Stomach smooth muscle (tissue), 2 donors: ENCODE data around the gene ELAVL2.

ENCODE experiments used
- H3K27ac ChIP-seq: one replicate; pipeline ENCODE4 v1.7.0; 2013; ENCODE audit warnings: mild to moderate bottlenecking, low read length, inconsistent platforms
- H3K27me3 ChIP-seq, 2 donors: one replicate each; pipeline ENCODE4 v1.7.0; 2013; ENCODE audit warnings: low read length in 2 of 2; ENCODE audit not compliant: insufficient read depth in 2 of 2, control insufficient read depth in 1 of 2
- H3K36me3 ChIP-seq, 2 donors: one replicate each; pipeline ENCODE4 v1.7.0; 2013; ENCODE audit warnings: low read length in 2 of 2; ENCODE audit not compliant: control insufficient read depth in 2 of 2, insufficient read depth in 2 of 2
- H3K4me1 ChIP-seq: one replicate; pipeline ENCODE4 v1.7.0; 2013; ENCODE audit warnings: low read length; ENCODE audit not compliant: control insufficient read depth, insufficient read depth
- H3K4me3 ChIP-seq, 2 donors: one replicate each; pipeline ENCODE4 v1.7.0; 2013; ENCODE audit warnings: low read length in 2 of 2
- H3K9ac ChIP-seq, 2 donors: one replicate each; pipeline ENCODE4 v1.7.0; 2013; ENCODE audit warnings: low read length in 2 of 2, mild to moderate bottlenecking in 1 of 2
- H3K9me3 ChIP-seq, 2 donors: one replicate each; pipeline ENCODE4 v1.7.0; 2013; ENCODE audit warnings: low read length in 2 of 2; ENCODE audit not compliant: control insufficient read depth in 2 of 2
- donor health status: healthy.
- donor health status: Pancreatic carcinoma.

ELAVL2 gene

DNA sequence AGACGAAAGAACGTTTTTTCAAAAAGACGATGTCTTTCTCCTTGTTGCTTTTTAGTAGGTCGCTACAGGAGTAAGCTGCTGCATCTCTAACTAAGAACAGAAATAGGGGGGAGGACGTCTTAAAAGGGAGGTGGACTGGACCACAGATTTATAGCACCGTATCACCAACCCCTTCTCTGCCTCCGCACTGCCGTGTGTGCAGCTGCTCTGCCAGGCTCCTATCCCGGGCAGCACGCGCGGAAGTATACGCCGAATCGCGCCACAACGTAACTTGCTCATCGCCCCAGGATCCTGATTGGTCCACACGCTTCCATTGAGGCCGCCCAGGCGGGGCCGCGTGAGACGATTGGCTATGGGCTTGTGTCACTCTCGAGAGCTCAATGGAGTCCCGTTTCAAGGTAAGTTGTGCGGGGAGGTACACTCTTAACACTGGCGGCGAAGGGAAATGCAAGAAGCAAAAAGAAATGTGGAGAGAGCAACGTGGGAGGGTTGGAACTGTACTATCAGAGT, at the start of gene ELAVL2:
ELAVL2 (minus strand) TSS at position 121 of the 510 bp plus-strand sequence. CDS start 64,006 bp downstream, outside the sequence.
- H3K9me3 ChIP-seq, result no peaks in the 10 kb centered on the region
- H3K4me1 ChIP-seq, result peaks cover 26% of the 10 kb centered on the region
- peaks cover 43 to 81% of the 10 kb centered on the region in 2 donors for H3K27me3 ChIP-seq
- H3K9ac ChIP-seq, result no peak within 1 kb of the TSS
- H3K36me3 ChIP-seq, result no peaks in the 10 kb centered on the region
- H3K27ac ChIP-seq, result no peak within 1 kb of the TSS
- peak within 1 kb of the TSS; percentile 48 to 71 for H3K4me3 ChIP-seq

DNA sequence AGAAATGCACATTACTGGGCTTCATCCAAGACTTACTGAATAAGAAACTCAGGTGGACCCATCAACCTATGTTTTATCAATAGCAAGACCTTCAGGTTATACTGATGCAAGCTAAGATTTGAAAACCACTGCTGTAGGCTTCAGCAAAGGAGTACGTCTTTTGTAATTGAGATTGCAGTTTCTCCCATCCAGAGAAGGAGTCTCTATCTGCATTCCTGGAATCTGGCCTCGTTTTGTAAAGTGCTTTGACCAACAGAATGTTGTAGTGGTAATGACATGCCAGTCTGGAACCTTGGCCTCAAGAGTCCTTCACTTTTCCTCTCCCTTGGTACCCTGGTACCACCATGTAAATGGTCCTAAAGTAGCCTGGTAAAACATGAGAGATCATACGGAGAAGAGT, 32.2 kb upstream of the ELAVL2 start:
- Histone ChIP-seq H3K36me3 (no peaks in the 10 kb centered on the region), H3K27me3 (no peaks in the 10 kb centered on the region), H3K9ac (no peak overlapping the region), H3K4me1 (no peaks in the 10 kb centered on the region), H3K9me3 (no peaks in the 10 kb centered on the region), H3K4me3 (no peak overlapping the region), H3K27ac (no peak overlapping the region)

DNA sequence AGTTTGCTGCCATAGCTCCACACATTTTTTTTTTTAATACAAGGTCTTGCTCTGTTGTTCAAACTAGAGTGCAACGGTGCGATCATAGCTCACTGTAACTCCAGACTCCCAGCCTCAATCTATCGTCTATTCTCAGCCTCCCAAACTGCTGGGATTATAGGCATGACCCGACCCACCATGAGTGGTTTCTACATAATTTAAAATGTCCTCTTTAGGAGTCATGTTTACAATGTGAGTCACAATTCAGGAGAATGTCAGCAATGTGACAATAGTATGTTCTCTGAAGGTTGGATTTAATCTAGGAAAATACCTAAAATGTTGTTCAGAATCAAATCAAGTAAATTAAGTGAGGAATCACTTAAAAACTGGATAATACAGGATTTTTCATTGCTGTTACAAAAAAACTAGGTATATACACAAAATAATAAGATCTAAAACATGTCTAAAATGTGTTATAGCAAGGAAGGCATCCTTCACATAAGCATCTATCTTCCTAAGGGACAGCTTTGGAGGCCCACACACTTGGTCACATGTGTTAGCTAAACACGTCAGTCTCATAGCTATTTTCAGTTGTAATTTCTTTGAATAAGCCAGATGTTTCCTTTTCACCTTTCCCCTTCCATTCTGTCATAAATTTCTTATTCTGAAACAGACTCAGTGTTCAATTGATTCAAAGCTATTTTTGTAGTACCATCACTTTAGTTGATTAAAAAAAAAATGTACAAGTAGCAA, 30.0 kb upstream of the ELAVL2 start:
- H3K4me1 ChIP-seq, result peaks cover 3% of the 10 kb centered on the region
- H3K27me3 ChIP-seq, result peaks cover 5% of the 10 kb centered on the region in 2 donors
- no peaks in the 10 kb centered on the region for H3K9me3 ChIP-seq
- H3K9ac ChIP-seq, result no peak overlapping the region
- no peak overlapping the region for H3K27ac ChIP-seq
- no peak overlapping the region for H3K4me3 ChIP-seq
- no peaks in the 10 kb centered on the region for H3K36me3 ChIP-seq

DNA sequence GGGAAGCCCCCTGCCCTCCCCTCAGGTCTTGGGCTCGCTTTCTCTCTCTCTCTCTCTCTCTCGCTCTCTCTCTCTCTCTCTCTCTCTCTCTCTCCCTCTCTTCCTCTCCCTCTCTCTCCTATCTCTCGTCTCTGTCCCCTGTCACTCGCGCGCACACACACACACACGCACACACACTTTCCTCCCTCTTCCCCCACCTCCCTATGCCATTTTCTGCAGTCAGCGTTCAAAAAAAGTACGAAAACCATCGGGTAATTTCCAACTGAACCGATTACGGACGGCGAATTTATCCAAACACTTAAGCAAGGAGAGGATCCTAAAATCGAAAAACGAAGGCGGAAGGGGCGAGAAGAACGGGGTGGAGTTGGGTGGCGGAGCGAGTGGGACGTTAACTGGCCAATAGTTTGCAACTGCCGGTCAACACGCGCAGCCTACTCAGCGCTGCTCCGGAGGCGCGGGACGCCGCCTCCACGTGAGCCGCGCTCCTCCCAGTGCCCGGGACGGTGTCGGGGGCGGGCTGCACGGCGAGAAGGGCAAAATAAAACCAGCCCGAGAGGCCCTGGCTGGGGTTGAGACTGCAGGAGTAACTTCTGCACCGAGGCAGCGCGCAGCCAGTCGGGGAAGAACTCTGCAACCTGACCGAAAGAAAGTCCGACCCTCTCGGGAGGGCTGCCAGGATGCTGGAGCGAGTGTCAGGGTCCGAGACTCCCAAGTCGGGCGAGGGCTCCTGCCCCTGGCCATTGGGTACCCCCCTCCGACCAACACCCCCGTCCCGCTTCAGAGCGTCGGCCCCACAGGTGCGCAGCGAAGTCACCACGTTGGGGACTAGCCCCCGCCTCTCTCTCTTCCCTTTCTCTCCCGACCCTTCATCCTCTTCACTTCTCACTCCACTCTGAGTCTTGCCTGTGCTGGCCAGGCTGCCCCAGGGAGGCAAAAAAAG, 24.9 kb upstream of the ELAVL2 start:
- H3K27ac ChIP-seq, result no peak overlapping the region
- H3K9ac ChIP-seq, result no peak overlapping the region
- peak overlapping the region; percentile 66 to 71 for H3K4me3 ChIP-seq
- no peaks in the 10 kb centered on the region for H3K9me3 ChIP-seq
- peaks cover 7% of the 10 kb centered on the region for H3K4me1 ChIP-seq
- no peaks in the 10 kb centered on the region for H3K36me3 ChIP-seq
- H3K27me3 ChIP-seq, result peaks cover 17 to 20% of the 10 kb centered on the region in 2 donors

DNA sequence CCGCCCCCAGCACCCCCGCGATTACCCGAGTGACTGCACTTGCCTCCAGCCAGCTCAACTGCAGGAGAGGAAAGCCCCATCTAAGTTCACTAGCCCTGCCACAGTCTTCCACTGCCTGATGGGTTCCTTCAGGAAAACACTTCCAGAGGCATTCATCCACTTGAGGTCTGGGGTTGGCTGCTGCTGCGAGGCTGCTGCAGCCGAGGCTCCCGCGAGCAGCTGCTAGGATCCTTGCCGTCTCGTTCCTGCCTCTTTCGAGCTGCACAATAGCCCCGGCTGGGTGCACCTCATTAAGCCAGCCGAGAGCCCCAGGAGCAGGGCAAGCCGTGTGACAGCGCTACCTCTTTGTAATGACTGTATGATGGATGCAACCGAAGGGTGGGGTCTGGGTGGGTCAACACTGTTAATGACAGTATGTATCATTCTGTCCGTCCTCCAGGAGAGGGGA, 24.2 kb upstream of the ELAVL2 start:
- H3K9ac ChIP-seq, result no peak overlapping the region

DNA sequence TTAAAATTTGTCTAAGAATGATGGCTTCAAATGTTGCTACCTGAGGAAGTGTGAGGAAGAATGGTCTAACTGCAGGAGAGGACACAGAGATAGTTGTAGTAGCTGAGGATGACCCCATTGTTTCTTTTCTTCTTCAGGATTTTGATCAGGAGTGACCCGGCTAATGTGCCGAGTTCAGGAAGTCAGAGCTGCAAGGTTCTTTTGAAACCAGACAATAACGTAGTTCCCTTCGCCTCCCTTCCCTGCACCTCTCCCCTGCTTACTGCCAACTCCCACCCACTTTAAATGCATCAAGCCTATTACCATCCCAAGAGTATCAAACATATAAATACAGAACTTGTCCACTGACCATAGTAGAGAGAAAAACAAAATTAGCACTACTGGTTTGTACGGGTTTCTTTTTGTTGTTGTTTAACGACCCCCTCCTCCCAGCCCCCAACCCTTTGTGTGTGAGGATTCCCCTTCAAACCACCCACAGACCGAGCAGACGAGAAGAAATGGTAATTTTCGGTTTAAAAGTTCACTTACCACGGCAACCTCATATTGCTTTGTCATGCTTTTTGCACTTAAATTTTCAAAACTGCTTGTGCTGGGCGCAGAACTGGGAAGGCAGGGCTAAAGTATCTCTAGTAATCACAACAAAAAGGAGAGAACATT, 23.5 kb upstream of the ELAVL2 start:
- H3K27me3 ChIP-seq, result peaks cover 17 to 20% of the 10 kb centered on the region in 2 donors
- H3K27ac ChIP-seq, result no peak overlapping the region
- no peak overlapping the region for H3K4me3 ChIP-seq
- H3K36me3 ChIP-seq, result no peaks in the 10 kb centered on the region
- H3K9me3 ChIP-seq, result no peaks in the 10 kb centered on the region
- peaks cover 7% of the 10 kb centered on the region for H3K4me1 ChIP-seq
- no peak overlapping the region for H3K9ac ChIP-seq

More for the DNA sequence above, 24.2 kb upstream of the ELAVL2 start:
- Histone ChIP-seq H3K9me3 (no peaks in the 10 kb centered on the region), H3K4me3 (peak overlapping the region; percentile 66 to 71), H3K36me3 (no peaks in the 10 kb centered on the region), H3K4me1 (peaks cover 7% of the 10 kb centered on the region), H3K27me3 (peaks cover 17 to 20% of the 10 kb centered on the region in 2 donors), H3K27ac (no peak overlapping the region)

DNA sequence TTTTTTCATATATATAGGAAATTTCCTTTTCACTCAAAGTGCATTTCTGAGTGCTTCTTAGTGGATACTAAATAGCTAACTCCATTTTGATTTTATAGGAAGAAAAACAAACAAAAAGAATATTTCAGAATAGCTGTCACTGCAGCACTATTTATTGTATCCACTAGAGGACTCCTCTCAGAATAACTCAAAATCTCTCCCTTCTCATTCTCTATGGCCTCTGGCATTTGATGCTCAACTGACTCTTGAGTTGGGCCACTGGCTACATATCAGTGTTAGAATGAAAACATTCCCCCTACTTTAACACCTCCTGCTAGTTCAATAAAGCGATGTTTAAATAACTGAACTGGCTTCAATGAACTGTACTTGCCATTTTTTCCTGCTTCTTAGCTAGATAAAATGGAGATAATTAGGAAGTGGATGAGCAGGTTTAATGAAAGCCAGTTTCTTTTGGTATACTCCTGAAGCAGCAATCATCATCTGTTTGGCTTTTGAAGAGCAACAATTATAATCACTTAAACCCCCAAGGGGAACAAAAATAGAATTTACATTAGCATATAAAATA, 16.6 kb upstream of the ELAVL2 start:
- Histone ChIP-seq H3K4me3 (no peak overlapping the region), H3K27me3 (no peaks in the 10 kb centered on the region), H3K36me3 (no peaks in the 10 kb centered on the region), H3K9ac (no peak overlapping the region), H3K9me3 (no peaks in the 10 kb centered on the region), H3K4me1 (no peaks in the 10 kb centered on the region), H3K27ac (no peak overlapping the region)

DNA sequence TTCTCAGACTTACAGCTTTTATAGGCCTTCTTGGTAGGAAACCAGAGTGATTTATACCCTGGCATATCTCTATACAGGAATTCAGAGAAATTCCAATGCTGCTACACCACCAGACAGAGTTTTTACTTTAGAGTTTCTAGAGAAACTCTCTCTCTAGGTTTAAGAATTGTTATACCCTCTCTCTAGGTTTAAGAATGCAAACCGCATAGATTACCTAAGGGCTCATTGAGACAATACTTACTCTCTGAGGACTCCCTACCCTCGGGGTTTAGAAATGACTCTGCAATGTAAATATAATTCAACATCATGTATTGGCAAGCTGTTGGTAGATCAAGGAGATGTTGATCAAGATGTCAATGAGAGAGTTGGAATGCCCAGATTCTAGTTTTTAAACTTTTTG, 15.3 kb upstream of the ELAVL2 start:
- H3K4me3 ChIP-seq, result no peak overlapping the region
- no peaks in the 10 kb centered on the region for H3K36me3 ChIP-seq
- no peak overlapping the region for H3K9ac ChIP-seq
- H3K4me1 ChIP-seq, result no peaks in the 10 kb centered on the region
- peaks cover 0 to 3% of the 10 kb centered on the region in 2 donors for H3K27me3 ChIP-seq
- no peak overlapping the region for H3K27ac ChIP-seq
- no peaks in the 10 kb centered on the region for H3K9me3 ChIP-seq

DNA sequence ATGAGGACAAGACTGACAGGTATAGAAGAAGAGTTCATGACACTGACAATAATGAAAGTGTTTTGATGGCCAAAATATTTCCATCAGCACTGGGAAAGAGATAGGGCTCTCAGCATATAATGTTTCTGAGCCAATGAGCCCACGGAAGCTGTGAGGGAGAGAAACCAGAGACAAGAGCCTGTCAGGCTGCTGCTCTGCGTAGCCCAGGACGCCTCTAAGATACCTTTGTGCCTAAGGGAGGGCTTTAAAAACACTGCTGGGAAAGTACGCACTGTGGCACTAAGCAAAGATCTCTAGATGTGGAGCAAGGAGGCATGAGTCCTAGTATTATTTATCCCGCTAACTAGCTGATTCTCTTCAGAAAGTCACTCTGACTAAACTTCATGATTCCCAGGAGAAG, 11.0 kb upstream of the ELAVL2 start:
- Histone ChIP-seq H3K4me1 (no peaks in the 10 kb centered on the region), H3K9me3 (no peaks in the 10 kb centered on the region), H3K36me3 (no peaks in the 10 kb centered on the region), H3K9ac (no peak overlapping the region), H3K27me3 (peaks cover 3 to 4% of the 10 kb centered on the region in 2 donors), H3K27ac (no peak overlapping the region), H3K4me3 (no peak overlapping the region)
